Peyer's patch (tissue), 4 donors: Measurements from ENCODE around the gene SLC1A2.

Source experiments
- CTCF ChIP-seq, 6 experiments: fragments of 450-650 bp in 4 of 6; fragments of 200-600 bp in 2 of 6; sonication (generic) in 1 of 6; IDR thresholded peaks; one replicate each; pipeline ENCODE4 v1.5.1; 2017 to 2019; ENCODE audit warnings: antibody characterized with exemption in 6 of 6, mild to moderate bottlenecking in 3 of 6, moderate library complexity in 1 of 6
- POLR2A ChIP-seq, 2 donors: fragments of 450-650 bp; IDR thresholded peaks; one replicate each; pipeline ENCODE4 v1.5.1; 2017; ENCODE audit warnings: antibody characterized with exemption in 2 of 2, mild to moderate bottlenecking in 2 of 2, moderate library complexity in 2 of 2

- TF ChIP-seq POLR2A (IDR thresholded peaks at IDR 0.05) (no peak), CTCF (IDR thresholded peaks at IDR 0.05) (no peak)
These were observed 97.6 kb downstream of the SLC1A2 start for GRCh38 chr11:35321532-35322317.
